Esophagus muscularis mucosa (tissue), 4 donors: ENCODE measurements around the gene PSENEN. TPM values are rescaled to one million over a fixed set of nuclear protein-coding genes. Genes with fewer than 3 reads are reported as not detected.

Source experiments
- DNase-seq: peaks from one replicate; pipeline ENCODE4 v3.0.0-alpha.2; 2017; ENCODE audit errors: extremely low spot score
- H3K27ac ChIP-seq, 4 donors: fragments of 200-600 bp; sonication (generic); replicated peaks in 1 of 4; 1 replicate in 3 of 4; 2 replicates in 1 of 4; pipeline ENCODE4 v1.5.1; 2016 to 2019; ENCODE audit warnings: mild to moderate bottlenecking in 1 of 4
- H3K27me3 ChIP-seq, 4 donors: fragments of 200-600 bp; sonication (generic); one replicate each; pipeline versions ENCODE4 v1.5.1 to v1.6.0; 2016 to 2019
- H3K36me3 ChIP-seq, 4 donors: fragments of 200-600 bp; sonication (generic); one replicate each; pipeline ENCODE4 v1.5.1; 2016 to 2019
- H3K4me1 ChIP-seq, 4 donors: fragments of 200-600 bp; sonication (generic); one replicate each; pipeline ENCODE4 v1.5.1; 2016 to 2019
- H3K4me3 ChIP-seq, 4 donors: fragments of 200-600 bp; sonication (generic); 1 replicate in 2 of 4; 2 replicates in 2 of 4; pipeline ENCODE4 v1.5.1; 2016 to 2019; ENCODE audit warnings: mild to moderate bottlenecking in 4 of 4, moderate library complexity in 1 of 4
- H3K9me3 ChIP-seq, 4 donors: fragments of 200-600 bp; sonication (generic); 1 replicate in 3 of 4; 2 replicates in 1 of 4; pipeline ENCODE4 v1.5.1; 2016 to 2019
- EP300 ChIP-seq: sonication (generic); formaldehyde crosslinking; IDR thresholded peaks from one replicate; pipeline ENCODE4 v1.6.1; 2017; ENCODE audit warnings: antibody characterized with exemption
- POLR2A ChIP-seq: fragments of 450-650 bp; IDR thresholded peaks from one replicate; pipeline ENCODE4 v1.6.1; 2017; ENCODE audit warnings: antibody characterized with exemption, moderate library complexity, mild to moderate bottlenecking, low read depth
- POLR2AphosphoS5 ChIP-seq, 2 donors: sonication (generic); formaldehyde crosslinking; IDR thresholded peaks; one replicate each; pipeline ENCODE4 v1.6.1; 2017; ENCODE audit warnings: antibody characterized with exemption in 2 of 2
- WGBS: methylation state at CpG from one replicate; pipeline ENCODE4 v1.1.5; 2018; 5-methylcytosine and 5-hydroxymethylcytosine counted together
- intact Hi-C: fragments of 100-400 bp; cut with DNase I; formaldehyde crosslinking; loops from one replicate; pipeline ENCODE4 v1.15.1; 2023
- total RNA-seq, 4 donors: library from RNA; depleted of rRNA; stranded (reverse); fragments of >200 nt; gene quantifications; one replicate each; pipeline versions ENCODE4 v1.1.0 to v1.2.1, GENCODE V29; 2016
- TF ChIP-seq, protein P1 (sequence below), 3 experiments: fragments of 200-600 bp in 2 of 3; fragments of 450-650 bp in 1 of 3; sonication (generic) in 2 of 3; IDR thresholded peaks; one replicate each; pipeline ENCODE4 v1.5.1; 2017 to 2019; ENCODE audit warnings: antibody characterized with exemption in 3 of 3, mild to moderate bottlenecking in 2 of 3, moderate library complexity in 1 of 3

The PSENEN gene
- total RNA-seq, 4 donors from 2014 or later: 27.4 to 48.7 (median 33.8) TPM

DNA sequence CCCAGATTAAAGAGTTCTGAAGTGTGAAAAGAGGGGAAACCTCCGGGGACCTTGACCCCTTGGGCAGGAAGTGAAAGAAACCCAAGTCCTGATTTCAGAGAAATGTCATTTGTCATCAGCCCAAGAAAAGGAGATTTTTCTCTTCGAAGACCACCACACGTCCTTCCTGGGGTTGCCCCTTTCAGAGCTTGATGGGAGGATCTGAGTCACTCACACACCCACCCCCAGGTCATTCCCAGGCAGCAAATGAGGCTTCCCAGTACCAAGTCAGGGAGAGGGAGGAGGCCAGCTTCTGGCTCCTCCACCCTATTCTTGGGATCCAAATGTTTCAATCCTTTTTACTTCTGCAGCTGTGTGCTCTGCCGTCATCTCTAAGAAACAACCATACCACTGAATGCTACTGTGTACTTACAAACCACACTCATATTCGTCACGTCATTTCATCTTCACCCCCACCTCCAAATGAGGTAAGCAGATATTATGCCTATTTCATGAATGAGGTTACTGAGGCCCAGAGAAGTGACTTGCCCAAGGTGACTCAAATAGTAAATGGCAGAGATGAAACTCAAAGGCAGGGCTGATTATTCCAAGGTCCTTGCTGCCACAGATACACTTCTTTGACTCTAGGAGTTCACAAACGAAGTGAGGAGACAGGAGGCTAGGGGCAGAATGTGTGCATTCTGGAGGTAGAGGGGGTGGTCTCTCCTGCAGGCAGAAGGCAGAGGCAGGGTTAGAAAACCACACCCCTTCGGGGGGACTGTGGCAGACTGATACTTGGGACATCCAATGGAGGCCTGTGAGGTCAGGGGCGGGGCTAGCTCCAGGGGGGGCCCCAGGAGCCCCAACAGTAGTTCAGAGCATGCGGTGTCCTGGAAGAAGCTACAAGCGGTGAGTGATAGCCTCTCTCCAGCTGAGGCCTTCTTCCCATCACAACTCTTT is 32.6 kb upstream of the PSENEN start:
- no peak for DNase-seq
- intact Hi-C loops: no loop called here
- TF ChIP-seq EP300 (no peak), POLR2A (no peak), POLR2AphosphoS5 (IDR thresholded peaks at IDR 0.05) (no peak)
- TF ChIP-seq, protein P1, sequence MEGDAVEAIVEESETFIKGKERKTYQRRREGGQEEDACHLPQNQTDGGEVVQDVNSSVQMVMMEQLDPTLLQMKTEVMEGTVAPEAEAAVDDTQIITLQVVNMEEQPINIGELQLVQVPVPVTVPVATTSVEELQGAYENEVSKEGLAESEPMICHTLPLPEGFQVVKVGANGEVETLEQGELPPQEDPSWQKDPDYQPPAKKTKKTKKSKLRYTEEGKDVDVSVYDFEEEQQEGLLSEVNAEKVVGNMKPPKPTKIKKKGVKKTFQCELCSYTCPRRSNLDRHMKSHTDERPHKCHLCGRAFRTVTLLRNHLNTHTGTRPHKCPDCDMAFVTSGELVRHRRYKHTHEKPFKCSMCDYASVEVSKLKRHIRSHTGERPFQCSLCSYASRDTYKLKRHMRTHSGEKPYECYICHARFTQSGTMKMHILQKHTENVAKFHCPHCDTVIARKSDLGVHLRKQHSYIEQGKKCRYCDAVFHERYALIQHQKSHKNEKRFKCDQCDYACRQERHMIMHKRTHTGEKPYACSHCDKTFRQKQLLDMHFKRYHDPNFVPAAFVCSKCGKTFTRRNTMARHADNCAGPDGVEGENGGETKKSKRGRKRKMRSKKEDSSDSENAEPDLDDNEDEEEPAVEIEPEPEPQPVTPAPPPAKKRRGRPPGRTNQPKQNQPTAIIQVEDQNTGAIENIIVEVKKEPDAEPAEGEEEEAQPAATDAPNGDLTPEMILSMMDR (IDR thresholded peaks at IDR 0.05): no peak
- no peak overlapping the region for H3K27ac ChIP-seq
- H3K36me3 ChIP-seq: no peaks in the 10 kb centered on the region
- no peaks in the 10 kb centered on the region for H3K9me3 ChIP-seq
- 70% methylated on average over 11 of the region's 11 CpGs for WGBS
- no peak overlapping the region for H3K4me3 ChIP-seq
- peaks cover 9 to 17% (median 13%) of the 10 kb centered on the region in 4 donors for H3K4me1 ChIP-seq
- no peaks in the 10 kb centered on the region for H3K27me3 ChIP-seq

- H3K4me3 ChIP-seq: no peak overlapping the region
- H3K36me3 ChIP-seq: no peaks in the 10 kb centered on the region
- no peaks in the 10 kb centered on the region for H3K27me3 ChIP-seq
- H3K4me1 ChIP-seq: peaks cover 9 to 17% (median 15%) of the 10 kb centered on the region in 4 donors
- WGBS: 74% methylated on average over 2 of the region's 2 CpGs
- DNase-seq: no peak
- TF ChIP-seq POLR2AphosphoS5 (IDR thresholded peaks at IDR 0.05) (no peak), EP300 (no peak), POLR2A (no peak)
- TF ChIP-seq, protein P1 (IDR thresholded peaks at IDR 0.05): no peak
- H3K27ac ChIP-seq: no peak overlapping the region
- H3K9me3 ChIP-seq: no peaks in the 10 kb centered on the region
- intact Hi-C loops: no loop called here
Observed at GRCh38 chr19:35713506-35713850, 32.0 kb upstream of the PSENEN start.

DNA sequence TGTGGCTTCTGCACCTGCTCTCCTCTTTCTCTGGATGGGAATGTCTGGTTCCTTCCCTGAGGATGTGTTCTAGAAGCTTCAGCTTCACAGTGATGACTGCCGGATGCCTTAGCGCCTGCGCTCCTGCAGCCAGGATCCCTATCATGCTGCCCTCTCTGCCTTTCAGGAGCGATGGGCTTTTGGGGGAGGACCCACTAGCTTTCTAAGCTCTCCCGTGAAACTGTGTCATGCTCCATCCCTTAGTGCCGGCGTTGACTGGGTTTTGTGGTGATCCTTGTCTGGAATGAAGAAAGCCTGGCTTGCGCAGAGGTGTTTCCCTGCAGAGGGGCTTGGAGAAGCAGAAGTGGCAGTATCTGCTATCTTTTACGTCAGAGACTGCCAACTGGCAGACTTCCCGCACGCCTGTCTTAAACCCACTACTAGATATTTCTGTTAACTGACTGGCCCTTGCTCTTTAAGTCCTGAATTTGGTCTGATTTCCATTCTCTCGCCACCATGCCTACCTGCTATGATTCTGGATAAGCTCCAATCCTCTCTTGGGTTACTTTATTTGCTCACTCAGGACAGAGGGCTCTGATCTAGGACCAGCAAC is 31.5 kb upstream of the PSENEN start:
- H3K4me1 ChIP-seq: peaks cover 13 to 22% (median 20%) of the 10 kb centered on the region in 4 donors
- no peaks in the 10 kb centered on the region for H3K9me3 ChIP-seq
- intact Hi-C loops: no loop called here
- WGBS: 84% methylated on average over 12 of the region's 12 CpGs
- H3K27me3 ChIP-seq: no peaks in the 10 kb centered on the region
- no peaks in the 10 kb centered on the region for H3K36me3 ChIP-seq
- TF ChIP-seq, protein P1 (IDR thresholded peaks at IDR 0.05): no peak
- TF ChIP-seq POLR2A: no peak
- TF ChIP-seq POLR2AphosphoS5 (IDR thresholded peaks at IDR 0.05): no peak
- TF ChIP-seq EP300: no peak
- H3K4me3 ChIP-seq: no peak overlapping the region
- DNase-seq: no peak
- H3K27ac ChIP-seq: no peak overlapping the region

GRCh38 chr19:35714601-35715354 is 30.7 kb upstream of the PSENEN start:
- intact Hi-C loops: loop anchor here (5.0 kb wide), 1 partner anchor 167 kb away; the partner anchor contains the start of gene TMEM147
- no peaks in the 10 kb centered on the region for H3K9me3 ChIP-seq
- DNase-seq: no peak

More at GRCh38 chr19:35714601-35715354, 30.7 kb upstream of the PSENEN start:
- no peak overlapping the region for H3K27ac ChIP-seq
- TF ChIP-seq EP300: no peak
- TF ChIP-seq POLR2A: no peak
- no peak for TF ChIP-seq POLR2AphosphoS5 (IDR thresholded peaks at IDR 0.05)
- TF ChIP-seq, protein P1 (IDR thresholded peaks at IDR 0.05): no peak
- H3K4me1 ChIP-seq: peaks cover 21 to 30% (median 28%) of the 10 kb centered on the region in 4 donors
- no peaks in the 10 kb centered on the region for H3K27me3 ChIP-seq
- no peak overlapping the region for H3K4me3 ChIP-seq
- H3K36me3 ChIP-seq: peaks cover 1 to 4% (median 3%) of the 10 kb centered on the region in 4 donors
- 73% methylated on average over 8 of the region's 14 CpGs for WGBS
